GM23248 (cell line): ENCODE measurements around the gene EEIG2.

ENCODE experiments used
- EZH2 ChIP-seq: fragments of 200-600 bp; sonication (generic); IDR thresholded peaks from 2 replicates; pipeline ENCODE4 v1.6.1; 2018; ENCODE audit warnings: antibody characterized with exemption, mild to moderate bottlenecking; ENCODE audit not compliant: insufficient read depth, poor library complexity, severe bottlenecking
- EZH2phosphoT487 ChIP-seq: fragments of 200-600 bp; sonication (generic); IDR thresholded peaks from 2 replicates; pipeline ENCODE4 v1.6.1; 2018; ENCODE audit warnings: antibody characterized with exemption, moderate library complexity, mild to moderate bottlenecking, low read depth; ENCODE audit not compliant: insufficient read depth

- TF ChIP-seq EZH2 (no peak), EZH2phosphoT487 (no peak)
Measured at GRCh38 chr1:108523829-108524228, 36.1 kb upstream of the EEIG2 start.
